ENCODE results near the gene APOF.

DNA sequence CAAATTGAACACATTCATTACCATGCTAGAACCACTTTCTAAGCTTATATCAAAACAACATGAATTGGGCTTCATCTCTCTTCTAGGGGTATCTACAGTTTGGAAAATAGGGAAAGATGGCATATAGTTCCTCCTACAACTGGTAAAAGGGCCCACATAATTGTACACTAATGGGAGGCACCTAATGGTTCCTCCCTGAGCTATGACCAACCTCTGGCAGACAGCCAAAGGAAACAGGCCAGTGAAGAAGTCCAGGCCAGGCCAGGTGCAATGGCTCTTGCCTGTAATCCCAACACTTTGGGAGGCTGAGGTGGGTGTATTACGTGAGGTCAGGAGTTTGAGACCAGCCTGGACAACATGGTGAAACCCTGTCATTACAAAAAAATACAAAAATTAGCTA, 23.2 kb upstream of the APOF start:
- TF ChIP-seq, protein P1, sequence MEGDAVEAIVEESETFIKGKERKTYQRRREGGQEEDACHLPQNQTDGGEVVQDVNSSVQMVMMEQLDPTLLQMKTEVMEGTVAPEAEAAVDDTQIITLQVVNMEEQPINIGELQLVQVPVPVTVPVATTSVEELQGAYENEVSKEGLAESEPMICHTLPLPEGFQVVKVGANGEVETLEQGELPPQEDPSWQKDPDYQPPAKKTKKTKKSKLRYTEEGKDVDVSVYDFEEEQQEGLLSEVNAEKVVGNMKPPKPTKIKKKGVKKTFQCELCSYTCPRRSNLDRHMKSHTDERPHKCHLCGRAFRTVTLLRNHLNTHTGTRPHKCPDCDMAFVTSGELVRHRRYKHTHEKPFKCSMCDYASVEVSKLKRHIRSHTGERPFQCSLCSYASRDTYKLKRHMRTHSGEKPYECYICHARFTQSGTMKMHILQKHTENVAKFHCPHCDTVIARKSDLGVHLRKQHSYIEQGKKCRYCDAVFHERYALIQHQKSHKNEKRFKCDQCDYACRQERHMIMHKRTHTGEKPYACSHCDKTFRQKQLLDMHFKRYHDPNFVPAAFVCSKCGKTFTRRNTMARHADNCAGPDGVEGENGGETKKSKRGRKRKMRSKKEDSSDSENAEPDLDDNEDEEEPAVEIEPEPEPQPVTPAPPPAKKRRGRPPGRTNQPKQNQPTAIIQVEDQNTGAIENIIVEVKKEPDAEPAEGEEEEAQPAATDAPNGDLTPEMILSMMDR (IDR thresholded peaks at IDR 0.05), result no peak
- no peak for TF ChIP-seq POLR2A (IDR thresholded peaks at IDR 0.05)

All from right lobe of liver (tissue), 4 donors.